ENCODE data around the gene LDB2. TPM values are rescaled to one million over a fixed set of nuclear protein-coding genes. Genes with fewer than 3 reads are reported as not detected.

The LDB2 gene
- total and polyA plus RNA-seq, 2 donors (not counting 1 experiment from before 2014, with no cell fraction given): not detected

DNA sequence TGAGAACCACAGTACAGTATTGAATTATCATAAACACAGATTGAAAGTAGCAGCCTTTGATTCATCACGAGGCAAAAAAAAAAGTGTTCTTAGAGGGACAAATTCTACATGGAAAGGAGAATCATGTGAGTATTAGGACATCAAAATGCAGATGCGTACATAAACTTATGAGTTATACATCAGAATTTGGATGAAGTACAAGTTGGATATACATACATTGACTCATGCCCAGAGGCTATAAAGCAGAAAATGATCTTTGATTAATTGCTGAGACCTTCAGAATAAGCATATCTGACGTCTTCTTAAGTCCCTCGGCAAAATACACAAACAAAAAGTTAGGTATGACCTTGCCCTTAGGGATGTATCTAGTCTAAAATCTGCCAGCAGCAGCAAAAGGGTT, 206.4 kb downstream of the LDB2 start:
- Mint-ChIP-seq H3K4me3 (no peak overlapping the region), H3K4me1 (no peaks in the 10 kb centered on the region), H3K9me3 (ENCODE audit: insufficient read depth) (peaks cover 2% of the 10 kb centered on the region), H3K27ac (no peak overlapping the region), H3K27me3 (no peaks in the 10 kb centered on the region)
- no peaks in the 10 kb centered on the region for H3K9me3 ChIP-seq (ENCODE audit: control extremely low read depth in 1 of 3, control insufficient read depth in 2 of 3, insufficient read depth in 1 of 3, low read length in 2 of 3)
- ChIA-PET CTCF (no interaction called here), POLR2A (no interaction called here)
- no peak overlapping the region for H3K4me3 ChIP-seq (ENCODE audit: control extremely low read depth in 1 of 5, extremely low read depth in 1 of 5, insufficient read depth in 1 of 5, low read depth in 2 of 5, low read length in 4 of 5)
- H3K79me2 ChIP-seq (ENCODE audit: control insufficient read depth, insufficient read depth, low read length): no peaks in the 10 kb centered on the region
- H2AFZ ChIP-seq (ENCODE audit: insufficient read depth, low read depth, low read length, poor library complexity, severe bottlenecking): no peak overlapping the region
- ATAC-seq (ENCODE audit: low read depth) (no peak), DNase-seq (no peak)
- no peaks in the 10 kb centered on the region for H3K4me1 ChIP-seq (ENCODE audit: control insufficient read depth in 2 of 2, insufficient read depth in 2 of 2, low read length in 2 of 2)
- WGBS (ENCODE audit: insufficient coverage): no CpG with 5 or more reads among the region's 4 CpGs
- no peaks in the 10 kb centered on the region for H3K36me3 ChIP-seq (replicated peaks in 1 of 2; ENCODE audit: control extremely low read depth in 1 of 2, control insufficient read depth in 1 of 2, extremely low read depth in 1 of 2, insufficient read depth in 2 of 2, low read length in 1 of 2)
- intact Hi-C loops (cut with micrococcal nuclease): no loop called here
- no peaks in the 10 kb centered on the region for H3K27me3 ChIP-seq (replicated peaks in 1 of 4; ENCODE audit: control extremely low read depth in 1 of 4, control insufficient read depth in 3 of 4, insufficient read depth in 4 of 4, low read length in 3 of 4)
- H3K4me2 ChIP-seq (replicated peaks; ENCODE audit: low read depth, low read length, poor library complexity, severe bottlenecking): no peak overlapping the region
- no peaks in the 10 kb centered on the region for H4K20me1 ChIP-seq (ENCODE audit: control insufficient read depth, insufficient read depth, low read length, poor library complexity, severe bottlenecking)
- H3K27ac ChIP-seq (ENCODE audit: low read length in 2 of 2): no peak overlapping the region
- TF ChIP-seq, protein P1, sequence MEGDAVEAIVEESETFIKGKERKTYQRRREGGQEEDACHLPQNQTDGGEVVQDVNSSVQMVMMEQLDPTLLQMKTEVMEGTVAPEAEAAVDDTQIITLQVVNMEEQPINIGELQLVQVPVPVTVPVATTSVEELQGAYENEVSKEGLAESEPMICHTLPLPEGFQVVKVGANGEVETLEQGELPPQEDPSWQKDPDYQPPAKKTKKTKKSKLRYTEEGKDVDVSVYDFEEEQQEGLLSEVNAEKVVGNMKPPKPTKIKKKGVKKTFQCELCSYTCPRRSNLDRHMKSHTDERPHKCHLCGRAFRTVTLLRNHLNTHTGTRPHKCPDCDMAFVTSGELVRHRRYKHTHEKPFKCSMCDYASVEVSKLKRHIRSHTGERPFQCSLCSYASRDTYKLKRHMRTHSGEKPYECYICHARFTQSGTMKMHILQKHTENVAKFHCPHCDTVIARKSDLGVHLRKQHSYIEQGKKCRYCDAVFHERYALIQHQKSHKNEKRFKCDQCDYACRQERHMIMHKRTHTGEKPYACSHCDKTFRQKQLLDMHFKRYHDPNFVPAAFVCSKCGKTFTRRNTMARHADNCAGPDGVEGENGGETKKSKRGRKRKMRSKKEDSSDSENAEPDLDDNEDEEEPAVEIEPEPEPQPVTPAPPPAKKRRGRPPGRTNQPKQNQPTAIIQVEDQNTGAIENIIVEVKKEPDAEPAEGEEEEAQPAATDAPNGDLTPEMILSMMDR (IDR thresholded peaks at IDR 0.05): no peak
- no peak for TF ChIP-seq EZH2 (IDR thresholded peaks at IDR 0.05; ENCODE audit: borderline replicate concordance, insufficient read depth, low read depth, low read length, poor library complexity, severe bottlenecking)
- no peak overlapping the region for H3K9ac ChIP-seq (ENCODE audit: low read length)

DNA sequence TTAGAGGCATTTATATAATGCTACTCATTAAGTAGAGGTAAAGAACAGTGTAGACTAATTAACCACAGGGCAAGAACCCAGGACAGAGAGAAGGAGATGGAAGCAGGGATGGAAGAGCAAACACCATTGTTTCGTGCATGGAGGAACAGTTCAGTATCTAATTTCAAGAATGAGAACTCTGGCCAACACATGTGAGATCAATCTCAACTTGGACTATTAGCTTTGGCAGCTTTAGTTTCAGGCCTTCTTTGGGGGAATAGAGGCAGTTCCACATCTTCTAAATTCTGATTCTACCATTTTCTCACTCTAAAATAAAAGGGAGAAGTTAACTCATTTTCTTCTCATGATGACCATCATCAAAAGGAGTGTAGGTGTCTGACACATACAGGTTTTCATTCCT, 207.0 kb downstream of the LDB2 start:
- H3K36me3 ChIP-seq (replicated peaks in 1 of 2; ENCODE audit: control extremely low read depth in 1 of 2, control insufficient read depth in 1 of 2, extremely low read depth in 1 of 2, insufficient read depth in 2 of 2, low read length in 1 of 2): no peaks in the 10 kb centered on the region
- CTCF ChIA-PET: no interaction called here
- no peak for DNase-seq
- no peak for TF ChIP-seq EZH2 (IDR thresholded peaks at IDR 0.05; ENCODE audit: borderline replicate concordance, insufficient read depth, low read depth, low read length, poor library complexity, severe bottlenecking)
- TF ChIP-seq, protein P1 (IDR thresholded peaks at IDR 0.05): no peak
- WGBS (ENCODE audit: insufficient coverage): no CpG with 5 or more reads among the region's 1 CpG
- POLR2A ChIA-PET: no interaction called here
- Mint-ChIP-seq H3K4me3 (no peak overlapping the region), H3K9me3 (ENCODE audit: insufficient read depth) (peaks cover 2% of the 10 kb centered on the region), H3K27me3 (no peaks in the 10 kb centered on the region), H3K27ac (no peak overlapping the region), H3K4me1 (no peaks in the 10 kb centered on the region)
- no peak for ATAC-seq (ENCODE audit: low read depth)
- no peak overlapping the region for H2AFZ ChIP-seq (ENCODE audit: insufficient read depth, low read depth, low read length, poor library complexity, severe bottlenecking)
- H3K4me1 ChIP-seq (ENCODE audit: control insufficient read depth in 2 of 2, insufficient read depth in 2 of 2, low read length in 2 of 2): no peaks in the 10 kb centered on the region
- H3K9me3 ChIP-seq (ENCODE audit: control extremely low read depth in 1 of 3, control insufficient read depth in 2 of 3, insufficient read depth in 1 of 3, low read length in 2 of 3): no peaks in the 10 kb centered on the region
- H3K4me2 ChIP-seq (replicated peaks; ENCODE audit: low read depth, low read length, poor library complexity, severe bottlenecking): no peak overlapping the region
- no peaks in the 10 kb centered on the region for H3K79me2 ChIP-seq (ENCODE audit: control insufficient read depth, insufficient read depth, low read length)
- H4K20me1 ChIP-seq (ENCODE audit: control insufficient read depth, insufficient read depth, low read length, poor library complexity, severe bottlenecking): no peaks in the 10 kb centered on the region
- no peaks in the 10 kb centered on the region for H3K27me3 ChIP-seq (replicated peaks in 1 of 4; ENCODE audit: control extremely low read depth in 1 of 4, control insufficient read depth in 3 of 4, insufficient read depth in 4 of 4, low read length in 3 of 4)
- H3K4me3 ChIP-seq (ENCODE audit: control extremely low read depth in 1 of 5, extremely low read depth in 1 of 5, insufficient read depth in 1 of 5, low read depth in 2 of 5, low read length in 4 of 5): no peak overlapping the region
- intact Hi-C loops (cut with micrococcal nuclease): no loop called here
- no peak overlapping the region for H3K9ac ChIP-seq (ENCODE audit: low read length)
- H3K27ac ChIP-seq (ENCODE audit: low read length in 2 of 2): no peak overlapping the region
